B cell (primary cell): ENCODE data around the gene DGCR6L. TPM values are rescaled to one million over a fixed set of nuclear protein-coding genes. Genes with fewer than 3 reads are reported as not detected.
"Not testable (repeated sequence)": the region's sequence is repeated elsewhere in the genome, so short reads cannot be mapped to it uniquely, and the experiment has no call there.

ENCODE experiments used
- ATAC-seq: fragments of 200-7000 bp; cut with Tn5 transposase; one replicate; pipeline ENCODE4 v1.10.0; 2021; ENCODE audit warnings: low read depth, mild to moderate bottlenecking, moderate number of reproducible peaks, moderate library complexity
- CTCF ChIA-PET: fragments of 350-600 bp; sonication (Branson Sonifier 250); formaldehyde crosslinking; loops from one replicate; lab custom pipeline; 2021; ENCODE audit warnings: antibody characterized with exemption, inconsistent platforms; lab: Charles Lee
- POLR2A ChIA-PET: fragments of 350-600 bp; sonication (Branson Sonifier 250); formaldehyde crosslinking; loops from one replicate; lab custom pipeline; 2021; ENCODE audit warnings: antibody characterized with exemption; lab: Charles Lee
- DNase-seq: peaks from one replicate; pipeline ENCODE4 v3.0.0; 2013
- H2AFZ ChIP-seq: 2 replicates; pipeline ENCODE4 v1.6.1; 2012; ENCODE audit warnings: mild to moderate bottlenecking, low read depth, low read length; ENCODE audit not compliant: insufficient read depth, poor library complexity, severe bottlenecking
- H3K27ac ChIP-seq, 2 donors: 1 replicate in 1 of 2; 2 replicates in 1 of 2; pipeline ENCODE4 v1.5.1; 2012 to 2013; ENCODE audit warnings: low read length in 2 of 2, mild to moderate bottlenecking in 2 of 2, moderate library complexity in 1 of 2
- H3K27me3 ChIP-seq, 4 experiments: fragments of 200-600 bp in 1 of 4; sonication (generic) in 1 of 4; replicated peaks in 1 of 4; 1 replicate in 2 of 4; 2 replicates in 2 of 4; pipeline versions ENCODE4 v1.6.1 to v1.7.0; 2013 to 2016; ENCODE audit warnings: low read length in 3 of 4, mild to moderate bottlenecking in 2 of 4, mixed read lengths in 1 of 4, moderate library complexity in 1 of 4; ENCODE audit not compliant: insufficient read depth in 4 of 4, control insufficient read depth in 3 of 4; ENCODE audit errors: control extremely low read depth in 1 of 4
- H3K36me3 ChIP-seq, 2 experiments: replicated peaks in 1 of 2; 1 replicate in 1 of 2; 2 replicates in 1 of 2; pipeline versions ENCODE4 v1.6.1 to v1.7.1; 2013; ENCODE audit warnings: low read length in 1 of 2; ENCODE audit not compliant: insufficient read depth in 2 of 2, control insufficient read depth in 1 of 2; ENCODE audit errors: control extremely low read depth in 1 of 2, extremely low read depth in 1 of 2
- H3K4me1 ChIP-seq, 2 donors: fragments of 200-600 bp in 1 of 2; sonication (generic) in 1 of 2; 1 replicate in 1 of 2; 2 replicates in 1 of 2; pipeline versions ENCODE4 v1.5.1 to v1.6.1; 2013 to 2017; ENCODE audit warnings: low read length in 2 of 2; ENCODE audit not compliant: control insufficient read depth in 2 of 2, insufficient read depth in 2 of 2
- H3K4me2 ChIP-seq: replicated peaks from 2 replicates; pipeline ENCODE3; 2012; ENCODE audit warnings: mild to moderate bottlenecking, low read depth, low read length; ENCODE audit not compliant: poor library complexity, severe bottlenecking
- H3K4me3 ChIP-seq, 5 experiments: fragments of 200-600 bp in 1 of 5; sonication (generic) in 1 of 5; 1 replicate in 3 of 5; 2 replicates in 2 of 5; pipeline versions ENCODE4 v1.5.1 to v1.7.0; 2011 to 2016; ENCODE audit warnings: low read length in 4 of 5, mild to moderate bottlenecking in 4 of 5, low read depth in 2 of 5, control low read depth in 1 of 5, moderate library complexity in 1 of 5; ENCODE audit not compliant: insufficient read depth in 1 of 5; ENCODE audit errors: control extremely low read depth in 1 of 5, extremely low read depth in 1 of 5
- H3K79me2 ChIP-seq: fragments of 200-600 bp; sonication (generic); one replicate; pipeline ENCODE4 v1.6.0; 2016; ENCODE audit warnings: low read length; ENCODE audit not compliant: control insufficient read depth, insufficient read depth
- H3K9ac ChIP-seq: fragments of 200-600 bp; sonication (generic); 2 replicates; pipeline ENCODE4 v1.6.1; 2017; ENCODE audit warnings: mild to moderate bottlenecking, low read length, moderate library complexity
- H3K9me3 ChIP-seq, 3 donors: one replicate each; pipeline versions ENCODE4 v1.6.1 to v1.7.1; 2013; ENCODE audit warnings: low read length in 2 of 3; ENCODE audit not compliant: control insufficient read depth in 2 of 3, insufficient read depth in 1 of 3; ENCODE audit errors: control extremely low read depth in 1 of 3
- H4K20me1 ChIP-seq: 2 replicates; pipeline ENCODE4 v1.6.0; 2012; ENCODE audit warnings: mild to moderate bottlenecking, low read length; ENCODE audit not compliant: insufficient read depth, control insufficient read depth, poor library complexity, severe bottlenecking
- H3K27ac Mint-ChIP-seq: one replicate; pipeline ENCODE4 v1.8.0; 2021; ENCODE audit warnings: mixed read lengths
- H3K27me3 Mint-ChIP-seq: one replicate; pipeline ENCODE4 v1.8.0; 2021; ENCODE audit warnings: mixed read lengths
- H3K4me1 Mint-ChIP-seq: one replicate; pipeline ENCODE4 v1.8.0; 2021; ENCODE audit warnings: mixed read lengths
- H3K4me3 Mint-ChIP-seq: one replicate; pipeline ENCODE4 v1.8.0; 2021; ENCODE audit warnings: mixed read lengths
- H3K9me3 Mint-ChIP-seq: one replicate; pipeline ENCODE4 v1.8.0; 2022; ENCODE audit warnings: mixed read lengths; ENCODE audit not compliant: insufficient read depth
- CTCF ChIP-seq: fragments of 200-600 bp; IDR thresholded peaks from one replicate; pipeline ENCODE4 v1.8.0; 2022; ENCODE audit warnings: antibody characterized with exemption, mild to moderate bottlenecking
- WGBS: methylation state at CpG from one replicate; pipeline ENCODE4 v1.1.5; 2013; ENCODE audit warnings: missing lambda C conversion rate; ENCODE audit not compliant: insufficient coverage; 5-methylcytosine and 5-hydroxymethylcytosine counted together
- intact Hi-C: fragments of 100-400 bp; cut with micrococcal nuclease; formaldehyde crosslinking; loops from one replicate; pipeline ENCODE4 v1.10.0; 2022
- polyA plus RNA-seq: library from polyadenylated mRNA; depleted of rRNA; stranded (reverse); fragments of >200 nt; gene quantifications from 2 replicates; pipeline ENCODE4 v1.2.3, GENCODE V29; 2012
- total RNA-seq, 2 donors: library from RNA; stranded (reverse); fragments of 120-200 nt in 1 of 2; gene quantifications; 1 replicate in 1 of 2; 2 replicates in 1 of 2; pipeline versions ENCODE4 v1.2.3 to v1.2.4, GENCODE V29; 2013 to 2022

Gene DGCR6L
- total and polyA plus RNA-seq, 2 donors (not counting 1 experiment from before 2014, with no cell fraction given): 21.2 to 33.4 TPM

- DNase-seq: no peak
- Mint-ChIP-seq H3K27me3 (no peaks in the 10 kb centered on the region), H3K27ac (no peak overlapping the region), H3K9me3 (no peaks in the 10 kb centered on the region), H3K4me1 (no peaks in the 10 kb centered on the region), H3K4me3 (no peak overlapping the region)
- no peaks in the 10 kb centered on the region for H3K4me1 ChIP-seq
- H2AFZ ChIP-seq: no peak overlapping the region
- intact Hi-C loops: no loop called here
- H4K20me1 ChIP-seq: no peaks in the 10 kb centered on the region
- no peaks in the 10 kb centered on the region for H3K36me3 ChIP-seq
- no peaks in the 10 kb centered on the region for H3K9me3 ChIP-seq
- POLR2A ChIA-PET: no interaction called here
- H3K4me2 ChIP-seq: no peak overlapping the region
- no peaks in the 10 kb centered on the region for H3K79me2 ChIP-seq
- WGBS: 92% methylated on average over 64 of the region's 81 CpGs
- CTCF ChIA-PET: no interaction called here
- ATAC-seq: no peak
- no peak overlapping the region for H3K9ac ChIP-seq
- no peak overlapping the region for H3K4me3 ChIP-seq
- TF ChIP-seq CTCF: no peak
- no peak overlapping the region for H3K27ac ChIP-seq
- no peaks in the 10 kb centered on the region for H3K27me3 ChIP-seq
These were observed 34.5 kb upstream of the DGCR6L start for GRCh38 chr22:20354238-20354975.

GRCh38 chr22:20352536-20352935 lies 32.7 kb upstream of the DGCR6L start:
- H3K9me3 Mint-ChIP-seq, H3K4me2 ChIP-seq, H3K4me3 Mint-ChIP-seq, H3K9me3 ChIP-seq, POLR2A ChIA-PET, H3K79me2 ChIP-seq, ATAC-seq, H3K27ac Mint-ChIP-seq, H3K4me1 Mint-ChIP-seq, H3K4me1 ChIP-seq, H2AFZ ChIP-seq, DNase-seq, CTCF ChIA-PET, H3K36me3 ChIP-seq, intact Hi-C loops, H3K9ac ChIP-seq, H3K27me3 Mint-ChIP-seq, H3K27ac ChIP-seq, H3K4me3 ChIP-seq, H3K27me3 ChIP-seq, H4K20me1 ChIP-seq: not testable (repeated sequence)
- WGBS: 88% methylated on average over 5 of the region's 6 CpGs

- no CpG with 5 or more reads among the region's 7 CpGs for whole genome bisulfite sequencing
- H3K4me1 ChIP-seq, POLR2A ChIA-PET, ATAC-seq, H3K9ac ChIP-seq, H3K4me2 ChIP-seq, H3K9me3 Mint-ChIP-seq, DNase-seq, H3K27ac Mint-ChIP-seq, H2AFZ ChIP-seq, H3K27ac ChIP-seq, H4K20me1 ChIP-seq, CTCF ChIA-PET, H3K27me3 ChIP-seq, H3K27me3 Mint-ChIP-seq, H3K4me3 ChIP-seq, intact Hi-C loops, H3K9me3 ChIP-seq, H3K4me3 Mint-ChIP-seq, H3K79me2 ChIP-seq, H3K4me1 Mint-ChIP-seq, H3K36me3 ChIP-seq: not testable (repeated sequence)
These were observed 26.7 kb upstream of the DGCR6L start for GRCh38 chr22:20346553-20346952.
